ENCODE data around the gene PCK2. TPM values are rescaled to one million over a fixed set of nuclear protein-coding genes. Genes with fewer than 3 reads are reported as not detected.
A peak's percentile ranks its signal among the peaks of the same experiment; 100 is the strongest.

Gene PCK2
- total and polyA plus RNA-seq, 2 donors (not counting 3 experiments of a cell fraction or from before 2014, with no cell fraction given), result 23.5 to 24.5 TPM

DNA sequence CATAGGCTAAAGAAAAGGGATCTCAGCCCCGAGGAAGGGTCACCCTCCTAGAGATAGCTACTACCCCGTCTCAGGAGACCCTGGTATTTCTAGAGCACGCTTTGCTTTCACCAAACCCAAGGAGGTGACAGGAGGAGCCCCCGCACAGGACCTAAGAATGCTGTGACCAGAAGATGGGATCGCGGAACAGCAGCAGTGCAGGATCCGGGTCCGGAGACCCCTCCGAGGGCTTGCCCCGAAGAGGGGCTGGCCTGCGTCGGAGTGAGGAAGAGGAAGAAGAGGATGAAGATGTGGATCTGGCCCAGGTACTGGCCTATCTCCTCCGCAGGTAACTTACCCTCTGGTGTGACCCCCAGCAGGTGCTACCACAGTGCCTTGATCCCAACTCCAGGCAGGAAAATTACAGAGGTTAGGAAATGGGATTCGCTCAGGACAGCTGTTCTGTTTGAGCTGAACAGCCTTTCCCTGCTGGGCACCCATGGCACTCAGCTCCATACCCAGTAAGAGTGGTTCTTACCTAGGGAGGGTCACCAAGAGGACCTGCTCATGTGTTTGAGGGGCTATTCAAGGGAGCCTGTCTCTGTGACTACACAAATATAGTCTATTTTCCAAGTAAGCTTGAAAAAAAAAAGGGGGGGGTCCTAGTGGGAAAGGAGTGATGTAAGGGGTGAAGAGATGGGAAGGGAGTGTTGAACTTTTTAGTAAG, 21.5 kb downstream of the PCK2 start:
- H3K9ac ChIP-seq (replicated peaks; ENCODE audit: extremely low read depth, insufficient read depth, low read length), result peak overlapping the region; percentile 88
- H3K27me3 ChIP-seq (ENCODE audit: control insufficient read depth in 2 of 2, insufficient read depth in 2 of 2, low read length in 2 of 2), result no peaks in the 10 kb centered on the region
- intact Hi-C loops (cut with micrococcal nuclease) (loop anchor here (1.0 to 2.0 kb wide), 2 partner anchors 73 to 117 kb away; partner anchors contain the start of genes GMPR2, IPO4 and NEDD8), dilution Hi-C loops (cut with MboI; ENCODE audit: extremely low pct_ligation_motif_present, low sequenced_read_pairs) (no loop called here)
- no peaks in the 10 kb centered on the region for H3K9me1 ChIP-seq (replicated peaks; ENCODE audit: control insufficient read depth, extremely low read depth, insufficient read depth, low read length)
- ChIA-PET CTCF (interaction anchor here (1.1 to 3.3 kb wide), 14 partner anchors 11 to 316 kb away, joined by 3 to 27 read pairs (median 6); partner anchors contain the start of genes EMC9, IRF9 and PSME1), POLR2A (interaction anchor here (0.6 to 2.3 kb wide), 8 partner anchors 9 to 31 kb away, joined by 3 to 13 read pairs (median 7); partner anchors contain the start of genes EMC9, PCK2, PSME1 and PSME2)
- no peaks in the 10 kb centered on the region for H4K20me1 ChIP-seq (replicated peaks; ENCODE audit: control insufficient read depth, extremely low read depth, insufficient read depth, low read length)
- H3K4me2 ChIP-seq (ENCODE audit: insufficient read depth, low read length), result peak overlapping the region; percentile 96
- no TSS peak for BruUV-seq (replicated peaks)
- H3K4me1 ChIP-seq (ENCODE audit: control insufficient read depth, extremely low read depth, insufficient read depth, low read length), result peaks cover 13% of the 10 kb centered on the region
- TF ChIP-seq, protein P1, sequence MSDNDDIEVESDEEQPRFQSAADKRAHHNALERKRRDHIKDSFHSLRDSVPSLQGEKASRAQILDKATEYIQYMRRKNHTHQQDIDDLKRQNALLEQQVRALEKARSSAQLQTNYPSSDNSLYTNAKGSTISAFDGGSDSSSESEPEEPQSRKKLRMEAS (IDR thresholded peaks at IDR 0.05; ENCODE audit: insufficient read depth, insufficient read length), result no peak
- TF ChIP-seq JUN (IDR thresholded peaks at IDR 0.05; ENCODE audit: borderline replicate concordance, insufficient read depth, insufficient read length, low read depth) (no peak), MYC (IDR thresholded peaks at IDR 0.05; ENCODE audit: low read depth, low read length) (no peak), GATA2 (IDR thresholded peaks at IDR 0.05; ENCODE audit: insufficient read depth, insufficient read length, low read depth, low read length) (no peak), FOS (IDR thresholded peaks at IDR 0.05; ENCODE audit: borderline replicate concordance, insufficient read depth, low read length) (no peak), POLR2AphosphoS5 (IDR thresholded peaks at IDR 0.05; ENCODE audit: insufficient read depth, low read depth, low read length) (no peak), EZH2 (IDR thresholded peaks at IDR 0.05; ENCODE audit: borderline replicate concordance, low read depth, low read length, severe bottlenecking) (no peak), POLR2A (IDR thresholded peaks at IDR 0.05; ENCODE audit: low read depth, low read length) (no peak)
- TF ChIP-seq, protein P2, sequence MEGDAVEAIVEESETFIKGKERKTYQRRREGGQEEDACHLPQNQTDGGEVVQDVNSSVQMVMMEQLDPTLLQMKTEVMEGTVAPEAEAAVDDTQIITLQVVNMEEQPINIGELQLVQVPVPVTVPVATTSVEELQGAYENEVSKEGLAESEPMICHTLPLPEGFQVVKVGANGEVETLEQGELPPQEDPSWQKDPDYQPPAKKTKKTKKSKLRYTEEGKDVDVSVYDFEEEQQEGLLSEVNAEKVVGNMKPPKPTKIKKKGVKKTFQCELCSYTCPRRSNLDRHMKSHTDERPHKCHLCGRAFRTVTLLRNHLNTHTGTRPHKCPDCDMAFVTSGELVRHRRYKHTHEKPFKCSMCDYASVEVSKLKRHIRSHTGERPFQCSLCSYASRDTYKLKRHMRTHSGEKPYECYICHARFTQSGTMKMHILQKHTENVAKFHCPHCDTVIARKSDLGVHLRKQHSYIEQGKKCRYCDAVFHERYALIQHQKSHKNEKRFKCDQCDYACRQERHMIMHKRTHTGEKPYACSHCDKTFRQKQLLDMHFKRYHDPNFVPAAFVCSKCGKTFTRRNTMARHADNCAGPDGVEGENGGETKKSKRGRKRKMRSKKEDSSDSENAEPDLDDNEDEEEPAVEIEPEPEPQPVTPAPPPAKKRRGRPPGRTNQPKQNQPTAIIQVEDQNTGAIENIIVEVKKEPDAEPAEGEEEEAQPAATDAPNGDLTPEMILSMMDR (IDR thresholded peaks at IDR 0.05; ENCODE audit: extremely low read depth in 1 of 2, insufficient read depth in 1 of 2, low read depth in 1 of 2, low read length in 2 of 2), result no peak
- no peaks in the 10 kb centered on the region for H3K79me2 ChIP-seq (ENCODE audit: control insufficient read depth, insufficient read depth, low read length)
- no peaks in the 10 kb centered on the region for H3K9me3 ChIP-seq (replicated peaks; ENCODE audit: control insufficient read depth, insufficient read depth, low read length)
- peak overlapping the region; percentile 40 to 92 (median 84) for H3K4me3 ChIP-seq (replicated peaks in 1 of 3; ENCODE audit: insufficient read depth in 1 of 3, low read depth in 1 of 3, low read length in 3 of 3)
- H3K27ac ChIP-seq (ENCODE audit: insufficient read depth, low read depth, low read length), result peak overlapping the region; percentile 88
- H3K36me3 ChIP-seq (ENCODE audit: control insufficient read depth in 2 of 2, extremely low read depth in 1 of 2, insufficient read depth in 2 of 2, low read length in 2 of 2), result peaks cover 8 to 18% of the 10 kb centered on the region in 2 experiments
- H2AFZ ChIP-seq (ENCODE audit: low read depth, low read length), result peak overlapping the region; percentile 87
- FAIRE-seq (peak; percentile 8), DNase-seq (ENCODE audit: low read depth, low spot score) (no peak)
